GM23338 (cell line): ENCODE measurements around the gene TAP1.

Experiments
- EZH2 ChIP-seq: fragments of 200-600 bp; sonication (generic); IDR thresholded peaks from one replicate; pipeline ENCODE4 v1.8.0; 2017; ENCODE audit warnings: antibody characterized with exemption, mild to moderate bottlenecking, low read depth; ENCODE audit not compliant: unreplicated experiment
- TF ChIP-seq, protein P1 (sequence below), 2 experiments: fragments of 200-600 bp in 1 of 2; sonication (generic) in 1 of 2; conservative IDR thresholded peaks; 2 replicates each; pipeline versions ENCODE4 v1.5.1 to v1.6.1; 2016 to 2017; ENCODE audit warnings: antibody characterized with exemption in 2 of 2, low read depth in 2 of 2, mild to moderate bottlenecking in 2 of 2, moderate library complexity in 1 of 2

DNA sequence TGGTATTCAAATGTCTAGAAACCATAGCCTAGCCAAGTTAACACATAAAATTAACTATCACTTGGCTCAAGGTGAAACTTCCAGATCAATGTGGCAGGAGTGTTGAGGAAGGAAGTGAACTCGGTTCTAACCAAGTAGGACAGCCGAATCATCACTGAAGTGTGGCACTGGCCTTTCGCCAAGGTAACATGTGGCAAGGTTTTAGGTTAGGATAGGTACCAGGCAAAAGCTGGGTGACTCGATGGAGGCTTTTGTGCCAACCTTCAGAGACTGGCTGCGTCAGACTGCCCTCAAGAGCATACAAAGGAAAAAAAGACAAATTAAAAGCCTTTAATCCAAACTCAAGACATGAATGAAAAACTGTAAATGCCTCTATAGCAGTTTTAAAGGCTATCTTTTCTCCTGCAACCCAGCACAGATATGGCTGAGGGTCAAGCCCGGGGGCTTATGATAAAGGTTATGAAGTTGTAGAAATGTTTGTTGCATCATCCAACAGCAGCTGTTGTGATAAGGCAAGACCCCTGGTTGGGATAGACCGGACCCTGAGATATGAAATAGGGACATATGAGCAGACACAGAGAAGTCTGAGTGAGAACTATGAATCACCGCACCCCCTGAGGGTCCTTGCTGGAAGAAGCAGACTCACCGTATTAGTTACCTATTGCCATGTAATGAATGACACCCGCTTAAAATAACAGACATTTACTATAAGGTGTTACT lies 12.4 kb upstream of the TAP1 start:
- TF ChIP-seq, protein P1, sequence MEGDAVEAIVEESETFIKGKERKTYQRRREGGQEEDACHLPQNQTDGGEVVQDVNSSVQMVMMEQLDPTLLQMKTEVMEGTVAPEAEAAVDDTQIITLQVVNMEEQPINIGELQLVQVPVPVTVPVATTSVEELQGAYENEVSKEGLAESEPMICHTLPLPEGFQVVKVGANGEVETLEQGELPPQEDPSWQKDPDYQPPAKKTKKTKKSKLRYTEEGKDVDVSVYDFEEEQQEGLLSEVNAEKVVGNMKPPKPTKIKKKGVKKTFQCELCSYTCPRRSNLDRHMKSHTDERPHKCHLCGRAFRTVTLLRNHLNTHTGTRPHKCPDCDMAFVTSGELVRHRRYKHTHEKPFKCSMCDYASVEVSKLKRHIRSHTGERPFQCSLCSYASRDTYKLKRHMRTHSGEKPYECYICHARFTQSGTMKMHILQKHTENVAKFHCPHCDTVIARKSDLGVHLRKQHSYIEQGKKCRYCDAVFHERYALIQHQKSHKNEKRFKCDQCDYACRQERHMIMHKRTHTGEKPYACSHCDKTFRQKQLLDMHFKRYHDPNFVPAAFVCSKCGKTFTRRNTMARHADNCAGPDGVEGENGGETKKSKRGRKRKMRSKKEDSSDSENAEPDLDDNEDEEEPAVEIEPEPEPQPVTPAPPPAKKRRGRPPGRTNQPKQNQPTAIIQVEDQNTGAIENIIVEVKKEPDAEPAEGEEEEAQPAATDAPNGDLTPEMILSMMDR (conservative IDR thresholded peaks at IDR 0.05; ENCODE audit: low read depth in 2 of 2), result no peak
- no peak for TF ChIP-seq EZH2
